Esophagus squamous epithelium (tissue), 4 donors: ENCODE measurements around the gene WDR31.

Experiments used
- POLR2A ChIP-seq, 4 donors: fragments of 450-650 bp; IDR thresholded peaks; one replicate each; pipeline ENCODE4 v1.6.1; 2017; ENCODE audit warnings: antibody characterized with exemption in 4 of 4, mild to moderate bottlenecking in 4 of 4, moderate library complexity in 3 of 4
- TF ChIP-seq, protein P1 (sequence below), 6 experiments: fragments of 450-650 bp in 4 of 6; fragments of 200-600 bp in 2 of 6; sonication (generic) in 2 of 6; IDR thresholded peaks; one replicate each; pipeline ENCODE4 v1.5.1; 2016 to 2019; ENCODE audit warnings: antibody characterized with exemption in 6 of 6, mild to moderate bottlenecking in 4 of 6, moderate library complexity in 4 of 6

GRCh38 chr9:113343732-113344231, 3.7 kb upstream of the WDR31 start:
- TF ChIP-seq, protein P1, sequence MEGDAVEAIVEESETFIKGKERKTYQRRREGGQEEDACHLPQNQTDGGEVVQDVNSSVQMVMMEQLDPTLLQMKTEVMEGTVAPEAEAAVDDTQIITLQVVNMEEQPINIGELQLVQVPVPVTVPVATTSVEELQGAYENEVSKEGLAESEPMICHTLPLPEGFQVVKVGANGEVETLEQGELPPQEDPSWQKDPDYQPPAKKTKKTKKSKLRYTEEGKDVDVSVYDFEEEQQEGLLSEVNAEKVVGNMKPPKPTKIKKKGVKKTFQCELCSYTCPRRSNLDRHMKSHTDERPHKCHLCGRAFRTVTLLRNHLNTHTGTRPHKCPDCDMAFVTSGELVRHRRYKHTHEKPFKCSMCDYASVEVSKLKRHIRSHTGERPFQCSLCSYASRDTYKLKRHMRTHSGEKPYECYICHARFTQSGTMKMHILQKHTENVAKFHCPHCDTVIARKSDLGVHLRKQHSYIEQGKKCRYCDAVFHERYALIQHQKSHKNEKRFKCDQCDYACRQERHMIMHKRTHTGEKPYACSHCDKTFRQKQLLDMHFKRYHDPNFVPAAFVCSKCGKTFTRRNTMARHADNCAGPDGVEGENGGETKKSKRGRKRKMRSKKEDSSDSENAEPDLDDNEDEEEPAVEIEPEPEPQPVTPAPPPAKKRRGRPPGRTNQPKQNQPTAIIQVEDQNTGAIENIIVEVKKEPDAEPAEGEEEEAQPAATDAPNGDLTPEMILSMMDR (IDR thresholded peaks at IDR 0.05): no peak
- no peak for TF ChIP-seq POLR2A (IDR thresholded peaks at IDR 0.05)
